Keratinocyte (primary cell): ENCODE results near the gene EFTUD2. TPM values are rescaled to one million over a fixed set of nuclear protein-coding genes. Genes with fewer than 3 reads are reported as not detected.
A peak's percentile ranks its signal among the peaks of the same experiment; 100 is the strongest.

Experiments used
- DNase-seq: peaks from one replicate; pipeline ENCODE4 v3.0.0-alpha.2; 2011; ENCODE audit warnings: low read depth, missing footprints, low spot score
- FAIRE-seq: peaks from 2 replicates; lab custom pipeline; 2011; peaks lifted over from hg19 to GRCh38; lab: Jason Lieb, UNC
- H2AFZ ChIP-seq: 2 replicates; pipeline ENCODE4 v1.6.0; 2012; ENCODE audit warnings: low read length, control low read depth, inconsistent platforms; ENCODE audit not compliant: control insufficient read depth
- H3K27ac ChIP-seq: 2 replicates; pipeline ENCODE4 v1.5.1; 2011; ENCODE audit warnings: low read length; ENCODE audit not compliant: control insufficient read depth, insufficient read depth
- H3K27me3 ChIP-seq: 3 replicates; pipeline ENCODE4 v1.6.0; 2011; ENCODE audit warnings: low read length; ENCODE audit not compliant: control insufficient read depth, insufficient read depth; ENCODE audit errors: extremely low read depth
- H3K36me3 ChIP-seq, 2 experiments: 2 replicates in 1 of 2; 3 replicates in 1 of 2; pipeline ENCODE4 v1.5.1; 2011; ENCODE audit warnings: low read length in 2 of 2, mild to moderate bottlenecking in 1 of 2; ENCODE audit not compliant: control insufficient read depth in 2 of 2, insufficient read depth in 2 of 2; ENCODE audit errors: extremely low read depth in 1 of 2
- H3K4me1 ChIP-seq: 3 replicates; pipeline ENCODE4 v1.5.1; 2011; ENCODE audit warnings: low read length; ENCODE audit not compliant: control insufficient read depth, insufficient read depth; ENCODE audit errors: extremely low read depth
- H3K4me2 ChIP-seq: 3 replicates; pipeline ENCODE4 v1.6.0; 2011; ENCODE audit warnings: low read depth, low read length; ENCODE audit not compliant: control insufficient read depth, insufficient read depth; ENCODE audit errors: extremely low read depth
- H3K4me3 ChIP-seq, 3 experiments: fragments of 200-600 bp in 1 of 3; sonication (generic) in 1 of 3; 2 replicates in 2 of 3; 3 replicates in 1 of 3; pipeline ENCODE4 v1.5.1; 2011 to 2016; ENCODE audit warnings: low read length in 3 of 3, mild to moderate bottlenecking in 3 of 3, control low read depth in 2 of 3, inconsistent platforms in 1 of 3, low read depth in 1 of 3, mixed read lengths in 1 of 3, mixed run types in 1 of 3, moderate library complexity in 1 of 3; ENCODE audit not compliant: control insufficient read depth in 2 of 3, insufficient read depth in 2 of 3; ENCODE audit errors: extremely low read depth in 1 of 3
- H3K79me2 ChIP-seq: 2 replicates; pipeline ENCODE4 v1.6.0; 2012; ENCODE audit warnings: low read length; ENCODE audit not compliant: control insufficient read depth, insufficient read depth
- H3K9ac ChIP-seq: 3 replicates; pipeline ENCODE4 v1.6.0; 2011; ENCODE audit warnings: low read length; ENCODE audit not compliant: control insufficient read depth, insufficient read depth; ENCODE audit errors: extremely low read depth
- H3K9me1 ChIP-seq: 3 replicates; pipeline ENCODE4 v1.6.0; 2011; ENCODE audit warnings: low read length; ENCODE audit not compliant: control insufficient read depth, insufficient read depth; ENCODE audit errors: extremely low read depth
- H3K9me3 ChIP-seq: 2 replicates; pipeline ENCODE4 v1.5.1; 2012; ENCODE audit warnings: low read depth, low read length; ENCODE audit not compliant: control insufficient read depth
- H4K20me1 ChIP-seq: 3 replicates; pipeline ENCODE4 v1.6.0; 2011; ENCODE audit warnings: low read length; ENCODE audit not compliant: control insufficient read depth, insufficient read depth; ENCODE audit errors: extremely low read depth
- CTCF ChIP-seq, 3 experiments: IDR thresholded peaks in 1 of 3; conservative IDR thresholded peaks in 1 of 3; optimal IDR thresholded peaks in 1 of 3; 2 replicates in 2 of 3; 3 replicates in 1 of 3; pipeline versions ENCODE3 to v1.5.1; 2011; ENCODE audit warnings: low read length in 3 of 3, mild to moderate bottlenecking in 3 of 3, moderate library complexity in 2 of 3, control low read depth in 1 of 3, inconsistent platforms in 1 of 3; ENCODE audit not compliant: insufficient read depth in 2 of 3; ENCODE audit errors: extremely low read depth in 1 of 3
- EZH2 ChIP-seq: IDR thresholded peaks from one replicate; pipeline ENCODE4 v1.6.1; 2012; ENCODE audit warnings: inconsistent platforms, mild to moderate bottlenecking, low read length, moderate library complexity
- dilution Hi-C: fragments of 300-500 bp; cut with MboI; formaldehyde crosslinking; loops from one replicate; pipeline ENCODE4 v1.7.0; 2020; ENCODE audit warnings: low sequenced_read_pairs; ENCODE audit not compliant: extremely low pct_ligation_motif_present
- polyA plus RNA-seq, 5 experiments: library from polyadenylated mRNA; depleted of rRNA in 3 of 5; stranded (reverse) in 3 of 5; stranded (forward) in 1 of 5; unstranded in 1 of 5; fragments of >200 nt; gene quantifications; 1 replicate in 1 of 5; 2 replicates in 3 of 5; 3 replicates in 1 of 5; pipeline versions ENCODE4 v1.2.1 to v1.2.3, GENCODE V29; 2011 to 2012; ENCODE audit warnings: missing spikeins in 2 of 5, low read depth in 1 of 5, low replicate concordance in 1 of 5

EFTUD2 gene
- polyA plus RNA-seq, 1 donor (not counting 4 experiments of a cell fraction or from before 2014, with no cell fraction given) = 160 TPM

- TF ChIP-seq EZH2 (no peak), CTCF (optimal IDR thresholded peaks at IDR 0.05 in 1 of 3, IDR thresholded peaks at IDR 0.05 in 1 of 3, conservative IDR thresholded peaks at IDR 0.05 in 1 of 3; ENCODE audit: extremely low read depth in 1 of 3, insufficient read depth in 2 of 3, low read length in 3 of 3) (peak in 1 of 3 experiments; percentile 2)
These were observed 4.6 kb downstream of the EFTUD2 start for GRCh38 chr17:44894642-44895041.

GRCh38 chr17:44892250-44892649 lies 7.0 kb downstream of the EFTUD2 start:
- dilution Hi-C loops = no loop called here
- no peaks in the 10 kb centered on the region for H3K27me3 ChIP-seq
- no peak for FAIRE-seq
- DNase-seq = no peak
- H4K20me1 ChIP-seq = no peaks in the 10 kb centered on the region
- peaks cover 87% of the 10 kb centered on the region for H3K79me2 ChIP-seq
- H3K4me3 ChIP-seq = no peak overlapping the region
- peaks cover 13 to 26% of the 10 kb centered on the region in 2 experiments for H3K36me3 ChIP-seq
- TF ChIP-seq EZH2 (no peak), CTCF (optimal IDR thresholded peaks at IDR 0.05 in 1 of 3, IDR thresholded peaks at IDR 0.05 in 1 of 3, conservative IDR thresholded peaks at IDR 0.05 in 1 of 3; ENCODE audit: extremely low read depth in 1 of 3, insufficient read depth in 2 of 3, low read length in 3 of 3) (no peak)
- H3K9ac ChIP-seq = no peak overlapping the region
- H3K9me1 ChIP-seq = no peaks in the 10 kb centered on the region
- H3K27ac ChIP-seq = no peak overlapping the region
- no peaks in the 10 kb centered on the region for H3K4me1 ChIP-seq
- H3K9me3 ChIP-seq = no peaks in the 10 kb centered on the region
- H3K4me2 ChIP-seq = no peak overlapping the region
- H2AFZ ChIP-seq = no peak overlapping the region

More at GRCh38 chr17:44894642-44895041, 4.6 kb downstream of the EFTUD2 start:
- no peaks in the 10 kb centered on the region for H4K20me1 ChIP-seq
- FAIRE-seq = no peak
- H3K36me3 ChIP-seq = peaks cover 11 to 20% of the 10 kb centered on the region in 2 experiments
- H3K9ac ChIP-seq = no peak overlapping the region
- no peaks in the 10 kb centered on the region for H3K27me3 ChIP-seq
- no peak overlapping the region for H2AFZ ChIP-seq
- peaks cover 5% of the 10 kb centered on the region for H3K4me1 ChIP-seq
- H3K79me2 ChIP-seq = peaks cover 85% of the 10 kb centered on the region
- no peak overlapping the region for H3K27ac ChIP-seq
- H3K9me1 ChIP-seq = no peaks in the 10 kb centered on the region
- H3K4me3 ChIP-seq = no peak overlapping the region
- H3K4me2 ChIP-seq = no peak overlapping the region
- H3K9me3 ChIP-seq = no peaks in the 10 kb centered on the region
- DNase-seq = no peak
- dilution Hi-C loops = no loop called here
